Measurements from ENCODE around the gene JCAD.
"Not testable (repeated sequence)": the region's sequence is repeated elsewhere in the genome, so short reads cannot be mapped to it uniquely, and the experiment has no call there.

Gene JCAD

DNA sequence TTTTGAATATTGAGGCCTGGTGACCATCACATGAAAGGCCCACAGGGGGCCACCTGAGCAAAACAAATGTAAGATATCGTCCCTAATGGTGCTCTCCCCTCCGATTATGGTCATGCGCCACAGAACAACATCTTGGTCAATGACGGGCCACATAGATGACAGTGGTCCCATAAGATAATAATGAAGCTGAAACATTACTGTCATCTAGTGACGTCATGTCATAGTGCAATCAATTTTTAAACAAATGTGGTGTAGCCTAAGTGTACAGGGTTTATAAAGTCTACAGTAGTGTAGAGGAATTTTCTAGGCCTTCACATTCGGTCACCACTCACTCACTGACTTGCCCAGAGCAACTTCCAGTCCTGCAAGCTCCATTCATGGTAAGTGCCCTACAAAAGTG, 36.8 kb downstream of the JCAD start:
- no peak for DNase-seq

DNA sequence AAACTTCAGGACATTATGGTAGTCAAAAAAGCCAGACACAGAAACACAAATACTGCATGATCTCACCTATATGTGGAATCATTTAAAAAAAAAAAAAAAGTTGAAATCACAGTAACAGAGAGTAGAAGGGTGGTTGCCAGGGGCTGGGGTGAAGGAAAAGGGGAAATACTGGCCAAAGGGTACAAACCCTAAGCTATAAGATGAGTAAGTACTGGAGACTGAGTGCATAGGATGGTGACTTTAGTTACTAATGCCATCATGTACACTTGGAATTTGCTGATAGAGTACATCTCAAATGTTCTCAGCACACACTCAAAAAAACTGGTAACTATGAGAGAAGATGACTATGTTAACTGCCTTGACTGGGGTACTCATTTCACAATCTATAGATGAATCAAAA, 39.9 kb downstream of the JCAD start:
- no peak for DNase-seq

DNA sequence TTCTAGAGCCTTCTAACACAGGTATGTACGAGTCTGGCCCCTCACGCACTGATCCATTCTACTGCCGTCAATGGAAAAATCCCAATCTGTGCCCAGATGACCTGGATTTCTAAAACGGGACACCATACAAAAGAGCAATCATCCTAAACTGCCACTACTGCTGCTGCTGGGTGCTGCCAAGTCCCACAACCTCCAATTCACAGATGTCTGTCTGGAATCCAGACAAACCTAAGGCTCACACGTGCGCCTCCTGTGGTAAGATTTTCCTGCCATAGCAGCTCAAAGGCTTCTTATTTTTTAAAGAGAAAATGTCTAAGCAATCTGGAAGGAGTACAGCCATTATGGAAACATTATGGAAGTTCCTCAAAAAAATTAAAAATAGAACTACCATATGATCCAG, 40.9 kb downstream of the JCAD start:
- no peak for DNase-seq

DNA sequence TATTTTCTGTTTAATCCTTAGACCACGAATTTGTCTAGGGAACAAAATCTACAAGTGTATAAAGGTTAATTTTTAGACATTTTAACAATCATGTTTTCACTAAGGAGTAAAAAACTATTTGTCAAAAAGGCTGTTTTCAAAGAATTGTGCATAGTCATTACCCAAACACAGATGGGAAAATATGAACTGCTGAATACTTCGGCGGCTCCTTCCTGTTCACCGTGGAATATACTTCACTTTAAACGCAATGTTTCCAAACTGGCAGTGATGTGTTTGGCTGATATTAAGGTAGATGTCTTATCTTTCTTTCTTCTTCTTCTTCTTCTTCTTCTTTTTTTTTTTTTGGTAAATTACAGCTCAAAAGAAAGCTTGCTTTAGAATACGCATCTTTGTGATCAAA, 41.4 kb downstream of the JCAD start:
- no peak for DNase-seq

DNA sequence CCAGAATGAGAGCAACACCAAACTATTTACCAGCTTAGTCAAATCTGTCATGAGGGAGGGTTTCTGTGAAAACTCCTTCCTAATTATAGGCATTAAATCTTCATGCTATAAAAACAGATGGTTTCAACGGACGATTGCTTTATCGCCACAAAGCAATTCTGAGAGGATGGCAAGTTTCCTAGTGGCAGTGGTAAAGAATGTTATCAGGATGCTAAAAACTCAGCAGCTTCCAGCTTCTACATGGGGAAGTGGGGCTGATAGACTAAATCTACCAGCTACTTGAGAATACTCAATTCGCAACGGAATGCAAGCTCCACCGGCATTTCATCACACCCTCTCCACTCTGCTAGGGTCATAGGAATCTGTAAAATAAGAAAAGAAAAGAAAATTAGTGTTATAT, 41.8 kb downstream of the JCAD start:
- no peak for DNase-seq

DNA sequence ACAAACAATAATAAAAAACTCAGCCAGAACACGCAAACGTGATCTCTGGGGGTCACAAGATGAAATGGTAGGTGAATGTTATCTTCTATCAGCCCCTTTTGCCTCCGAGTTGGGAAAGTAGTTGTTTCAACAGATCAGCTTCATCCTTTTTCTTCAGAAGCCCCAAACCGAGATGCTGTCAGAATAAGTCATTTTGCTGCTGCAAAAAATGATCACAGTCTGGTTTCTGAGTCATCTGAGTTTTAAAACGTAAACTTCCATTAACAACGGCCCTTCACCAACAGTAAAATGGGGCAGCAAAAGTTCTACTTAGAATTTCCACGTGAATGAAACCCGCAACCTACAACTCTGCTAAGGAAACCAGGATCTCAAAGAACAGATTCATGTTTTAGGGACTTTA, 44.9 kb downstream of the JCAD start:
- DNase-seq = no peak

DNA sequence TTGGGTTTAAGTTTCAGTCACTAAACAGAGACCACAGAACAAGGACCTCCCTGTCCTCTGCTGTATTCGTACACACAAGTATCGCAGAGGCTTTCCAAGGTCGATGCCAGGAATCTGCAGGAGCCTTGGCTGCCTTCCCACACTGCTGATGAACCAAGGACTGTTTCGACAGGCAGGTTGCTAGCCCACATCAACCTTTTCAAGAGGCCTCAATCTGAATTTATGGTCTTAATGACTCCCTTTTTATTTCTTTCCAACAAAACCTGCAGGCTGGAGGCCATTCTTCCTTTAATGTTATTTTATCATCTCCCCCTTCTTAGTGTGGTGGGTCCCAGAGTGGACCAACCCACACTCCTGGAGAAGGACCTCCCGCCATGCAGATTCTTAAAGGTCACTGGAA, 45.6 kb downstream of the JCAD start:
- DNase-seq = no peak

DNA sequence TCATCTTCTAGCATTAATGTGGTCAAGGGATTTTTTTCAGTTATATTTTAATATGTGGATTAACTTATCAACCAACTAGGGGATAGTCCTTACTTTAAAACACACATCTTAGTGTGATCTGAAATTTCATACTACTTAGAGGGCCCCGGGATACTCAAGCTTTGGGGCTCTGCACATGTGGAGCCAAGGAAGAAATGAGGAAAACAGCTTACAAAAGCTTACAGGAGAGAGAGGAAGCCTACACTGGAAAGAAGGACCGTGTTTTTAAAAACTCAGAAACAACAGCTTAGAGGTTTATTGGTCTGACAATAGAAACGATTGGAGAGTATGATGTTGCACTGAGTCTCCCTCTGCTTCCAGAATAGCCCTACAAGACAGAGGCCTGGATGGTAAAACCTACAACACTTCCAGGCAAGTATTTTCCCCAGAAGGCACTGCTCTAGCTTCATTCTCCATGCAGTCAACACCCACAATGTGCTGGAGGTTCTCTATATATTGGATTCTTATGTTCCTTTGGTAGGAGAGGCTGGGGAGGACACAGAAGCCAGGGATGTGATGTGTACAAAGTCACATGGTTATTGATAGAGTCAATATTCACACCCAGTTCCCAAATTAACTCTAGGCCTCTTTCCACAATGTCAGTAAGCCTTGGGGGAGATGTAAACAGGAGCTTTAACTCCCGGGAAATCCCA, 47.3 kb downstream of the JCAD start:
- no peak for DNase-seq

DNA sequence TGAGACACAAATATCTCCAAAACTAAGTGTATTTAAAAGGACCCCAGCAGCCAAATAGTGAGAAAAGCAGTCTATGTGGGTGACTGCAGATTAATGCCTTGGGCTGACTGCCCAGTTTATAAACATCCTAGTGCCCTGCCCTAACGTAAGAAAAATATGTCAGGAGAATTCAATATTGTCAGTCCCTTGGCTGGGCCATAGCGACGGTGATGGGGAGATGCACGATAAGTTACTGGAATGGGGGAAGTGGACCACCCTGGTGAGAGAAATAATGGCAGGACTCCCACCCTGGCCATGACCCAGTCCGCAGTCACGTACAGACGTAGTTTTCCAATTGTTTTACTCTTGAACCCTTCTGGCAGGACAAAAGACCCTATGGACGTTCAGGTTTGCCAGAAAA, 48.0 kb downstream of the JCAD start:
- no peak for DNase-seq

DNA sequence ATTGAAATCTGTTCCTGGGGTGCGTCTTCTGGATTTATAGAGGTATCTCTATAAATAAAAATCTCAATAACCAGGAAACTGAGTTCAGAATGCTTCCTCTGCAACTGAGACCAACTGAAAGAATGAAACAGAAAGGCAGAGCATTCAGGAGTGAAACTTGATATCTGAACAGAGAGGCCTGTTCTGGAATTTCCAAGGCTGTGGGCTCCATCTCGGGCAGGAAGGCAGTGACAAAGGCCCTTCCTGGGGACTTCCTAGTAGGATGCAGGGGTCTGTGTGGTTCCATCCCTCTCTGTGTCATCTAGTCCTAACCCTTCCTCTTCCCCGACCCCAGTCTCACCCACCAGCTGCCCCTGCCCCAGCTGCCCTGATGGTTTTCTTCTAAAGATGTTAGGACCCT, 52.0 kb downstream of the JCAD start:
- DNase-seq = no peak

DNA sequence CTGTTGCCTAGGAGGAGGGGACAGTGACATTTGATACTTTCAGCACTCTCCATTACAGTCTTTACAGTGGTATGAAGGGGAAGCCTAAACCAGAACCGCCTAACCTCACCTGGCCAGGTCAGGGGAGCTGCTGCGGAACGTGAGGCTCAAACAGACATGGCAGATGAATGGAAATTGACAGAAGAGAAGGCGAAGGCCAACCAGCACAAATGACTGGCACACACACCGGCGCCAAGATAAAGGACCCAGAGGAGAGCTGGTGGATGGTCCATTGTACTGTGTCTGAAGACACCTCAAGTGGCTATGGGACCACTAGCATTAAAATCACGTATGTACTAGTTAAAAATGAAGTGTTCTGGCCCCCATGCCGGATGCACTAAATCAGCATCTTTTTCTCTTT, 53.0 kb downstream of the JCAD start:
- no peak for DNase-seq

DNA sequence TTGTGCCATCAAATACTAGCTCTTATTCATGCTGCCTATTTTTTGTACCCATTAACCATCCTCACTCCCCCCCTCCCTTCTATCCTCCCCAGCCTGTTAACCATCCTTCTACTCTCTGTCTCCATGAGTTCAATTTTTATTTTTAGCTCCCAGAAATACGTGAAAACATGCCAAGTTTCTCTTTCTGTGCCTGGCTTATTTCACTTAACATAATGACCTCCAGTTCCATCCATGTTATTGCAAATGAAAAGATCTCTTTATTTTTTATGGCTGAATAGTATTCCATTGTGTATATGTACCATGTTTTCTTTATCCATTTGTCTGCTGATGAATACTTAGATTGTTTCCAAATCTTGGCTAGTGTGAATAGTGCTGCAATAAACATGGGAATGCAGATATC, 54.3 kb downstream of the JCAD start:
- DNase-seq = not testable (repeated sequence)

DNA sequence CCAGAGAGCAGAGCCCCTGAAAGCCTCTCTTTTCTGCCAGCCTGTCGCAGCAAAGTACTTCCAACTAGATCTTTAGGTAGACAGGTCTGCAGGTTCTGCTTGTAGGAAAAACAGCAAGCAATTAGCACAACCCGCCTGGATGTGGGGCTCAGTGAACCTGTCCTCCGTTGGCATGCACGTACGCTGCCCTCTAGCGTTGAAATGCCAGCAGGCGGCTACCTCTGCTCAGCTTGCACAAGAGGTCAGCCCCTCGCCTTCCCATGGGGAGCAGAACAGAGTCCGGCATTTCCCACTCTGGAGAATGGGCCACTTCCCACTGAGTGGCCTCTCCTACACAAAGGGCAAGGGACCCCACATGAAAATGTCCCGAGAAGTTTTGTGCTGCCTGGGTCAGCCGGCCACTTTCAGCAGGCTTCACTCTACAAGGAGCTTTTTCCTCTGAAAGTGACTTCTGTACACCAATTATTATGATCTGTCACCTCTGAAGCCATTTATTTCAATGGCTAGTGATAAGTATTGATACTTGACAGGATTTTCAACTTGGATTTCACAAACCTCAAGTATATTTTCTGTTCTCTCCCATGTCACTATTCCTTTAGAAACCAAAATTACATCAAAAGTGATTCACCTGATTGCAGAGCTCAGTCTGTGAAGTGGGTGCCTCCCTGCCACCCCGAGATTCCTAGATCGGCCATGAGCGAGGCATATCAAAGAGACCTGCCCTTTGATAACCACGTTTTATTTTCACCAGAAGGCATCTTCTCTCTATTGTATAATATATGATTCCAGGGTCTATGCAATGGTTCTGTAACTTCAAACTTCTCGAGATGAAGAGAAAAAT, 56.7 kb downstream of the JCAD start:
- no peak for DNase-seq

DNA sequence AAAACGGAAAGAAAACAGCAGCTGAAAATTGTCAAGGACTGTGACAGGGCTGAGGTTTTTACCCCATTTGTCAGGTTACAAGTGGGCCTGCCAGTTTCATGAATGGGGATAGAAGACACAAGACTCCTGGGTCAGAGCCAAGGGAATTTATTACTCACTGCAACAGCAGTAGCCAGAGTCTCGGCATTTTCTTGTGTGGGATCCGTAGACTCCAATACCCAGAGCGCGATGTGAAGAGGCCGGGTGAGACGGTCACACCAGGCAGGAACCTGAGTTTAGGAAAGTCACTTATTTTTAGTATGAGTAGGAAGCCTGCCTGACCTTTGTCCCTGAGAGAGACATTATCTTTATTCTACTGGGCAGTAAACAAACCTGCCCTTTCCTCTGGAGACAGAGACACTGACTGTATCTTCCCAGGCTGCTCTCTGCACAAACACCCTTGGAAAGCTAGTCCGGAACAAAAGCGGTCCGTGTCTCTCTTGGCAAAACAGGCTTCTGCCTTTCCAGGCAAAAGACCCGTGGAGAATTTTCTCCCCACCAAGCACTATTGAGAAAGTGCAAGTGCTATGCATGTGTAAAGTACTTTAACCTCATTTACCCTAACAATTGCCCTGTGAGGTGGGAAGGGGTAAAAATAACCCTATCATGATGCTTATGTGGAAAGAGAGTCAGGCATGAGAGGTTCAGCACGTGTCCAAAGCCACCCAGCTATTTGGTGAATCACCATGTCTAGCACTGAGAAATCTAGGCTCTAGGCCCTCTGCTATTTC, 58.4 kb downstream of the JCAD start:
- DNase-seq = no peak

DNA sequence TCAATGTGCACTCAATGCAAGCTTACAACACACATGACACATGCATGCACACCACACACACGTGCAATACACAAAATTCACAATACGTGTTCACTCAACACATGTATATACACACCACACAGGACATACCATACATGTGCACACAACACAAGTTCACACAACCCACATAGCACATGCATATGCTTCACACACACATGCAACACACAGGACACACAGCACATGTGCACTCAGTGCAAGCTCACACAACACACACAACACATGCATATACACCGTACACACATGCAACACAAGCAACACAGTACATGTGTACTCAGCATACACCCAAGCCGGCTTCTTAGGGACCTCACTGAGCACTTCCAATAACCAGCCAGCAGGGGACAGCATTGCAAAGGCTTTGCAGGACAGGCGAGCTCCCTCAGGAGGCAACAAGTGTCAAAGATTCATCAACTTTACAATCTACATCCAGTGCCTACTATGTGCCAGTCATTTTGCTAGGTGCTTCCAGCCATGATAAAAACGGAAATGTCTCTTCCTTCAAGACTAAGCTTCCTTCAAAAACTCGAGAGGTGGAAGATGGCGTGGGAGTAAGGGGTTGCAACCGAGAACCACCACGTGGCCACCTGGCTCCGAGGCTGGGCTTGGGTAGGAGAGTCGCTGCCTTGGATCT, 61.1 kb downstream of the JCAD start:
- no peak for DNase-seq

DNA sequence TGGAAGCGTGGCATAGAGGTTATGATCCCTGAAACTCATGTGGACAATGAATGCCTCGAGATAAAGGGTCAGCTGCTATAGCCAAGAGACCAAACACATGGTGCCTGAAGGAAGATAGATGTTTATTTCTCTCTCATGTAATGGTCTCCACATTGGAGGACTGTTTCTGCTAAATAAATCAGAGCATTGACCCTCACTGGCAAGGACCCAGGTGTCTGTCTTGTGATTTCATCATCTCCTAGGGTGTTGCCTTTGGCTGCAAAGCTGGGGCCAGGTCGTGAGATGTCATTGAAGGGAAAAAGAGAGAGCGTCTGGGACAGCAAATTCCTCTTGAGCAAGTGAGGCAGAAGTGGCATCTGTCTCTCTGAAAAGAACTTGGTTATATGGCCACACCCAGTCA, 64.6 kb downstream of the JCAD start:
- no peak for DNase-seq

DNA sequence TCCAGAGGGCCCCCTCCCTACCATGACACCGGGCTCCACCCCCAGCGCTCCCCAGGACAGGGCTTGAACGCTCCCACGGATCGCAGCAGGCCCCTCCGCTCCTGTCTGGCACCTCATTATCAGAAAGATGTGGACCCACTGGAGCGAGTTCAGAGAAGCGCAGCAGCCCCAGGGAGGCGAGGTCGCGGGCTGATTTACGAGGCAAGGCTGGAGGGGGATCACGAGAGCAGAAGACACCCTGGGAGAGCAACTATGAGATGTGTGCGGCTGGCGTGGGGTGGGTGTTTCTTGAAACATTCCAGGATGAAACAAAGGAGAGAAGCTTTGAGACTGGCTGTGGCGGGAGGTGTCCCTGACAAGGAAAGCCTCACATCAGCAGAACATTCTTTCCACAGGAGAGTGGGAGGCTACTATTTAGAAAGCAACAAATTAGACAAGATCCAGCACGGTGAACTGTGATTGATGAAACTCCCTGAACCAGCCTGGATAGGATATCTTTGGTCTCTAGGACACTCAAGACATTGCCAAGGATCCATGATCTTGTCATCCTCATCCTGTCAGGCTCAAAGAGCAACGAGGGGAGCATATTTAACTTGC, 66.0 kb downstream of the JCAD start:
- DNase-seq = no peak

DNA sequence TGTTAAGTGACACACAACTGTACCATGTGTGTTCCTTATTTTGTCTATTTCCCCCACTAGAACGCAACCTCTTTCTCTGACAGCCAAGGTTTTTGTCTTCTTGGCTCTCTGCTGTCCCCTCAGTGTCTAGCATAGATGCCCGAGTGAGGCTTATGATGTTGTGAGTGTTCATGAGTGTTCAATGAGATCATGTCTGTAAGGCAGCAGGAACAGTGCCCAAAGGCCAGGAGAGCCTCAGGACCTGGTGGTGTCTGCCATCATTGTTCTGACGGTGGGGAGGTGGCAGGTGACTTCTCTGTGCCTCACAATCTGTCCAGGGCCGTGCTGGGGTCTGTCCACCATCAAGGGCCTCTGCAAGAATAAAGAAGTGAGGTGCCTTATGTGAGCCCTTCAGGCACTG, 66.5 kb downstream of the JCAD start:
- no peak for DNase-seq

DNA sequence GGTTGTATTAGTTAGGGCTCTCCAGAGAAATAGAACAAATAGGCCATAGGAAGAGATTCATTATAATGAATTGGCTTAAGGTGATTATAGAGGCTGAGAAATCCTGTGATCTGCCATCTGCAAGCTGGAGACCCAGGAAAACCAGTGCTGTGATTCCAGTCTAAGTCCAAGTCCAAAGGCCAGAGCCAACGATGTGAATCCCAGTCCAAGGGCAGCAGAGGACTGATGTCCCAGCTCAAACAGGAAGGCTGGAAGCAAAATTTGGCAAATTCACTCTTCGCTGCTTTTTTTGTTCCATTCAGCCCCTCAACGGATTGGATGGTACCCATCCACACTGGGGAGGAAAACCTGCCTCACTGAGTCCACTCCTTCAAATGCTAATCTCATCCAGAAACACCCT, 68.0 kb downstream of the JCAD start:
- DNase-seq = no peak

DNA sequence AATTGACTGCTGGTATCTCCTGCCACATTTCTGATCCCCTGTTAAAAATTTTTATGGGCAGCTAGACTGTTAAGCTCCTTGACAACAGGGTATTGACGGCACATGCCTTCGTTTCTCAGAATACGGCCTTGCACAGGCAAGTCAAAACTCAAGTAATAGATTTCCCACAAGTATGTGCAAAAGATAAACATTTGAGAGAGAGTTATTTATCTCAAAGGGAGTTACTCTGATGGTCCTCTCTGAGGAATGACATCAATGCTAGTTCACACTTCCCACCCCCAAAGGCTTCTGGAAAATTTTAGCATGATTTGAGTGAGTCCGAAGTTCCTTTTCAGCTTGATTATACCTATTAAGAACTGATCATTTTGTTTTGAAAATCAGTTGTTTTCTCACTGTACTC, 71.9 kb downstream of the JCAD start:
- no peak for DNase-seq

DNA sequence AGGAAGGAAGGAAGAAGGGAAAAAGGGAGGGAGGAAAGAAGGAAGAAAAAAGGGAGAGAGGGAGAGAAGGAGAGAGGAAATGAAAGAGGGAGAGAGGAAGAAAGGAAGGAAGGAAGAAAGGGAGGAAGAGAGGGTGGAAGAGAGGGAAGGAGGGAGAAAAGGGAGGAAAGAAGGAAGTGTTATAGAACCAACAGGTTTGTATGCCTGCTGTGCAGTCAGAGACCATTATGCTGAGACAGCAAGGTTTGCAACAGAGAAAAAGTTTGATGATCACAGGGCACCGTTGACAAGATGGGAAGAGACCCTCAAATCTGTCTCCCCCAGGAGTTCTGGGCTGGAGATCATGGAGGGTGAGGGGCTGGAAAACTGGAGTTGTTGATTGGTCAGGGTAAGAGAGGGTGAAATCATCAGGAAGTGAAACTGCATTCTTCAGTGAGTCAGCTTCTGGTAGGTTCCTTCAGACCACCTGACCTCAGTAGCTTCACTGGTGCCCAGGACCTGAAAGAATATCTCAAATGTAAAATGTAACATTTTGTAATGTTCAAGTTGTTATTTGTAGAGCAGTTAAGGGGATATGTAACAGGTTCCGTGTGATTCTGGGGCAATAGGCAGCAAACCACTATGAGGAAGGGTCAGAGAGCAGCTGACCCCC, 76.3 kb downstream of the JCAD start:
- no peak for DNase-seq

DNA sequence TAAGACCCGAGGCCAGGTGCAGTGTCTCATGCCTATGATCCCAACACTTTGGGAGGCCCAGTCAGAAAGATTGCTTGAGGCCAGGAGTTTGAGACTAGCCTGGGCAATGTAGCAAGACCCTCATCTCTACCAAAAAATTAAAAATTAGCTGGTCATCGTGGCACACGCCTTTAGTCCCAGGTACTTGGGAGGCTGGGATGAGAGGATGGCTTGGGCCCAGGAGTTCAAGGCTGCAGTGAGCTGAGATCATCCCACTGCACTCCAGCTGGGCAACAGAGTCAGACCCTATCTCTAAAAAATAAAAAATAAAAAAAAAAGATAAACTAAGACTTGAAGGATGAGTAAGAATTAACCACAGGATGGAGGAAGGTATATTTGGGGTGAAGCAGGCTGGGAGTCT, 77.9 kb downstream of the JCAD start:
- no peak for DNase-seq
